ENCODE data around the gene FGF3.

FGF3 gene

GRCh38 chr11:69843529-69843921, 24.3 kb upstream of the FGF3 start:
- no peak for DNase-seq (ENCODE audit: low read depth)

- no peak for DNase-seq (ENCODE audit: low read depth)
These were observed 23.7 kb upstream of the FGF3 start for GRCh38 chr11:69842746-69843528.

DNA sequence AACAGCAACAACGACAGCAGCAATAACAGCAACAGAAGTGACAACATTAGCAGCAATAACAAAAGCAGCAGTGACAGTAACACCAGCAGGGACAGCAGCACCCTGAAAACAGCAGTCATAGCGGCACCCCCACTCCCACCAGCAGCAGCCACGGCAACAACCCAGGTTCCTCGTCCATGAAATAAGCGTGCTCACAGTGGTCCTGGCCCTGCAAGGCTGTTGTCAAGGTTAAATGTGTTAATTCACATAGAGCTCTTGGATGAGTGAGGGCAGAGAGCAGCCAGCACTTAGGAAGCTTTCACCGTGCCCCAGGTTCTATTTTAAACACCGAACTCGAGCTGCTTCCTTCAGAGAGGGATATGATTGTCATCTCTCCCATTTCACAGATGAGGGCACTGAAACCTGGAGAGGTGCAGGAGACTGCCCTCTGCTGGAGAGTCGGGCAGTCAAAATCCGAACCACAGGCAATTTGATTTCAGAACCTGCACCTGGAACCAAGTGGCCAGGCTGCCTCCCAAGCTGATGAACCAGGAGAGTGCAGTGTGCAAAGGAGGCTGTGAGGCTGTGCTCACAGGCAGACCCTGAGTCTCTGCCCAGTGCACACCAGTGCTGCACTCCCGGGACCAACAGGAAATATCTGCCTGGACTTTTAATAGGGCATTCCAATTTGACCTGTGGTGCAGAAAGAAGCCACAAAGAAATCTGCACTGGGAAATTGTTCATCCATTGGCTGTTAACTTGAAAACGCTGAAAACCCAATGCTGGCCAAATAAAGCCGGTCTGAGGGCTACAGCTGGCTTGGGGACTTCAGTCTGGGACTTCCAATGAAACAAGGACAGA, 22.9 kb upstream of the FGF3 start:
- peak; percentile 25 for DNase-seq (ENCODE audit: low read depth)

- DNase-seq (ENCODE audit: low read depth) = no peak
These were observed 22.1 kb upstream of the FGF3 start for GRCh38 chr11:69841170-69841858.

DNA sequence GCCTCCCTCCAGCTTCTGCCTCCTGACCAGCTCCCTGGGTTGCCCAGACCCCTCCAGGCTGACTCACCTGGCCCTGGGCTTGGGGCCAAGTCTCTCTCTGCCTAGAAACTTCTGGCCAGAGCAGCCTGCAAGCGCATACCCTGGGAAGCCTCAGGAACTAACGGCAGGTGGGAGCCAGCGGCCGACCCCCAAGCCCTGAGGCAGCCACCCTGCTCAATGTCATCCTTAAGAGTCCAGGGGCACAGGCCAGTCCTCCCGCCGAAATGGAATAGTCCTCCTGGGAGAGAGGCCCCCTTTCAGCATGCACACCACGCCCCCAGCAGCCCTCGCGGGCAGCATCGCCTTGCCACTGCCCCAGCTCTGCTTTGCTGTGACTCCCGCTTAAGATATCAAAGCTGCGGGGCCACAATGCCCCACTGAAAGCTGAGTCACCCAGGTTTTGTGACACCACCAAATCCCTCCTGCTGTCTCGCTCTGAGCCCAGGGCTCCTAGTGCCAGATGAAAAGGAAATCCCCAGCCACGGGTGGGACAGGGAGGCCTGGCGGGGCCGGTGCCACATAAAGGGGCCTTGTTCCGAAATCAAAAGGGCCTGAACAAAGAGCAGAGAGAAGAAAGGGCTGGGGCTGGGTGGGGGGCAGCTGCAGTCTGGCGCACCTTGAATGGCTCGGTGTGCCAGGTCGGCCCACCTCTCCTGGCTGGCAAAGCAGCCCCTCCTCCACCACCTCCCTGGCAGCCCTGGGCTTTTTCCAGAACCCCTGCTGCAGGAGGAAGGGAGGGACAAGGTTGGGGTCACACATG, 21.4 kb upstream of the FGF3 start:
- no peak for DNase-seq (ENCODE audit: low read depth)

DNA sequence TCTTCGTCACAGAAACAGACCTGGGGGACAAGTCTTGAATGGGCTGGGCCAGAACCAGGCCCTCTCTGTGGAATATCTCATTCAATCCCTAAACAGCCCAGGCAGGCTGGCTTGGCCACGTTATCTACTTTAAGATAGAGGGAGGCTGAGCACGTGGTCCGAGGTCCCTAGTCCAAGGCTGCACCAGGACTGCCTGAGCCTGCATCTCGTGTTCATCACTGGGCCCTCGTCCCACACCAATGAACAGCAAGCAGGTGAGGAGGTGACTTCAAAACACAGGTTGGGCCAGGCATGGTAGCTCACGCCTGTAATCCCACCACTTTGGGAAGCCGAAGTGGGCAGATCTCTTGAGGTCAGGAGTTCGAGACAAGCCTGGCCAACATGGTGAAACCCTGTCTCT, 20.3 kb upstream of the FGF3 start:
- no peak for DNase-seq (ENCODE audit: low read depth)

DNA sequence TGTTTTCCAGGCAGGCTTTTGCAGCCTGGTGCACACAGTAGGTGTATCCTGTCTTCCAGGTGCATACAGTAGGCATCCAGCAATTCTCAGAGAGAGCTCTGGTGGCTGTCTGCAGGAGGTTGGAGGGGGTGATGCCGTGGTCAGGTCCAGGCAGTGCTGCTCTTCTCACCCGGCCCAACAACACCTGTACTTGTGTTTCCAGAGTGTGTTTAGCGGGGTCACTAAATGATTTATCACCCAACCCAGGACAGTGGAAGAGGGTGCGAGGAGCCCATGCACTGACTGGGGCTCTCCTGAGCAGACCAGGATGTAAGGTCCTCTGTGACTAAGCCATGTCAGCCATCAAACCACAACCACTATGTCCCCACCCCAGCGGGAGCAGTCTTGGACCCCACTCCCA, 18.6 kb upstream of the FGF3 start:
- no peak for DNase-seq (ENCODE audit: low read depth)

- DNase-seq (ENCODE audit: low read depth) = no peak
These were observed 17.2 kb upstream of the FGF3 start for GRCh38 chr11:69836401-69836800.

GRCh38 chr11:69834811-69835800, 15.9 kb upstream of the FGF3 start:
- no peak for DNase-seq (ENCODE audit: low read depth)

- no peak for DNase-seq (ENCODE audit: low read depth)
These were observed 15.0 kb upstream of the FGF3 start for GRCh38 chr11:69834251-69834650.

DNA sequence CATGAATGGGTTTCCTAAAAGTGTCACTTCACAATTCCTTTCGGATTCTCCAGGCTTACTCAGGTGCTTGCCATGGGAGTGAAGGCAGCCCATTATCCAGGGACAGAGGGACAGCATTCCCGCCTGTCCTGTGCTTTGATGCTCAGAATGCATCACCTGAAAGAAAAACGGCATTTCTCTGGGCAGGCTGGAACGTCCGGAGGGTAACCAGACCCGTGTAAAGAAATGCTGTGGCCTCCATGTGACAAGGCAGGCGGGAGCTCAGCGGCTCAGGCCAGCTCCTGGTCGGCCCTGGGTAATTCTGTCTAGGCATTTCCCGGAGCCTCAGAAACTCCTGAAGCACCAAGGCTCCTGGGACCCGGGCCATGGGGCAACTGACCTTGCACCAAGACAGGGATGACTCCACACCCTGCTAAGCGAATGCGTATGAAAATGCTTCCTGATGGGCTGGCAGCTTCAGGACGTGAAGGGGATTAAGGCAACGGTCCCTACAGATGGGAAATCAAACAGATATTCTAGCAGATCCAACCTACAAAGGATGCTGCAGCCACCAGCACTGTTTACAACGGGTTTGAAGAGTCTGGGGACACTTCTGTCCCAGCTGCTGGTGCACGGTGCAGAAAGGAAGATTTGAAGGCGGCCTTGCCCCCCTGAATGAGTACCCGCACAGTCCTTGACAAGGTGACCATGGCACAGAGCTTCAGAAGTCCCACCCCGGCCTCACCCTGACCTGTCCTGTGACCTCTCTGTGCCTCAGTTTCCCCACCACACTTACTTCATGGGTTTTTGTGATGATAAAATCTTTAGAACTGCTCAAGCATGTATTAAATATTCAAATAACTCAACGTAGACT, 13.6 kb upstream of the FGF3 start:
- no peak for DNase-seq (ENCODE audit: low read depth)

DNA sequence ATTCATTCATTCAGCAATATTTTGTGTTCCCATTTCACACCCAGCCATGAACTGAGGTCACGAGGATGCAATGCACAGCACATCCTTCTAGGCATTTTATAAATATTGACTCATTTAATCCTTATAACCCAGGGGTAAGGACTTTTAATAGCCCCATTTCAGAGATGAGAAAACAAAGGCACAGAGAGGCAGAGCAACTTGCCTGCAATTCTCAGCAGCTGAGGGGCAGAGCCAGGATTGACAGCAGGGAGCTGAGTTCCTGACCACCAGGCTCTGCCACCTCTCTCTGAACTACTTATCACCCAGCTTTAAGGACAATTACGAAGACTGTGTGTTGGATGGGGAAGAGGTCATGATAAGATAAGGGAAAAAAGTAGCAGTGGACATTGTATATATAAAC, 12.8 kb upstream of the FGF3 start:
- DNase-seq (ENCODE audit: low read depth) = no peak

GRCh38 chr11:69830086-69830485, 10.9 kb upstream of the FGF3 start:
- DNase-seq (ENCODE audit: low read depth) = no peak

- no peak for DNase-seq (ENCODE audit: low read depth)
These were observed 9.7 kb upstream of the FGF3 start for GRCh38 chr11:69828971-69829344.

GRCh38 chr11:69828276-69828970, 9.2 kb upstream of the FGF3 start:
- DNase-seq (ENCODE audit: low read depth) = no peak

GRCh38 chr11:69826773-69827172, 7.6 kb upstream of the FGF3 start:
- no peak for DNase-seq (ENCODE audit: low read depth)

GRCh38 chr11:69825941-69826340, 6.7 kb upstream of the FGF3 start:
- DNase-seq (ENCODE audit: low read depth) = no peak

- no peak for DNase-seq (ENCODE audit: low read depth)
These were observed 6.0 kb upstream of the FGF3 start for GRCh38 chr11:69825037-69825834.

Measured in EH (cell line).